ENCODE measurements around the gene TMEM25. TPM values are rescaled to one million over a fixed set of nuclear protein-coding genes. Genes with fewer than 3 reads are reported as not detected.
A peak's percentile ranks its signal among the peaks of the same experiment; 100 is the strongest.

TMEM25 gene
- polyA plus RNA-seq, 1 experiment: 30.2 TPM

GRCh38 chr11:118547132-118547531, 16.1 kb downstream of the TMEM25 start:
- no peak for DNase-seq (ENCODE audit: low read depth)
- Histone ChIP-seq H3K27me3 (ENCODE audit: control insufficient read depth, insufficient read depth, low read length) (no peaks in the 10 kb centered on the region), H3K36me3 (ENCODE audit: control insufficient read depth, insufficient read depth, low read length) (peaks cover 5% of the 10 kb centered on the region), H3K4me3 (ENCODE audit: low read depth, low read length) (no peak overlapping the region)
- ChIA-PET CTCF (no interaction called here), POLR2A (no interaction called here)
- no peak for TF ChIP-seq CTCF (IDR thresholded peaks at IDR 0.05; ENCODE audit: insufficient read depth, low read depth, low read length)

- CTCF ChIA-PET: no interaction called here
- POLR2A ChIA-PET: no interaction called here
These were observed 21.3 kb downstream of the TMEM25 start for GRCh38 chr11:118552341-118552740.

GRCh38 chr11:118560806-118561205, 29.8 kb downstream of the TMEM25 start:
- H3K4me3 ChIP-seq (ENCODE audit: low read depth, low read length): no peak overlapping the region
- no peak for TF ChIP-seq CTCF (IDR thresholded peaks at IDR 0.05; ENCODE audit: insufficient read depth, low read depth, low read length)
- ChIA-PET POLR2A (no interaction called here), CTCF (no interaction called here)
- H3K27me3 ChIP-seq (ENCODE audit: control insufficient read depth, insufficient read depth, low read length): no peaks in the 10 kb centered on the region
- peaks cover 4% of the 10 kb centered on the region; the same call in 1 of the 2 replicates for H3K36me3 ChIP-seq (ENCODE audit: control insufficient read depth, insufficient read depth, low read length)
- DNase-seq (ENCODE audit: low read depth): no peak

More at GRCh38 chr11:118552341-118552740, 21.3 kb downstream of the TMEM25 start:
- Histone ChIP-seq H3K27me3 (ENCODE audit: control insufficient read depth, insufficient read depth, low read length) (no peaks in the 10 kb centered on the region), H3K36me3 (ENCODE audit: control insufficient read depth, insufficient read depth, low read length) (peaks cover 4% of the 10 kb centered on the region), H3K4me3 (ENCODE audit: low read depth, low read length) (no peak overlapping the region)
- TF ChIP-seq CTCF (IDR thresholded peaks at IDR 0.05; ENCODE audit: insufficient read depth, low read depth, low read length): no peak
- DNase-seq (ENCODE audit: low read depth): no peak

- CTCF ChIA-PET: interaction anchor here (0.6 kb wide), 1 partner anchor 155 kb away, joined by 4 read pairs; no protein-coding TSS in a partner anchor
- H3K4me3 ChIP-seq (ENCODE audit: low read depth, low read length): peak overlapping the region; percentile 23
- POLR2A ChIA-PET: no interaction called here
- TF ChIP-seq CTCF (IDR thresholded peaks at IDR 0.05; ENCODE audit: insufficient read depth, low read depth, low read length): no peak
- no peaks in the 10 kb centered on the region for H3K36me3 ChIP-seq (ENCODE audit: control insufficient read depth, insufficient read depth, low read length)
- DNase-seq (ENCODE audit: low read depth): no peak
- H3K27me3 ChIP-seq (ENCODE audit: control insufficient read depth, insufficient read depth, low read length): no peaks in the 10 kb centered on the region
These were observed 34.1 kb downstream of the TMEM25 start for GRCh38 chr11:118565051-118565450.

DNA sequence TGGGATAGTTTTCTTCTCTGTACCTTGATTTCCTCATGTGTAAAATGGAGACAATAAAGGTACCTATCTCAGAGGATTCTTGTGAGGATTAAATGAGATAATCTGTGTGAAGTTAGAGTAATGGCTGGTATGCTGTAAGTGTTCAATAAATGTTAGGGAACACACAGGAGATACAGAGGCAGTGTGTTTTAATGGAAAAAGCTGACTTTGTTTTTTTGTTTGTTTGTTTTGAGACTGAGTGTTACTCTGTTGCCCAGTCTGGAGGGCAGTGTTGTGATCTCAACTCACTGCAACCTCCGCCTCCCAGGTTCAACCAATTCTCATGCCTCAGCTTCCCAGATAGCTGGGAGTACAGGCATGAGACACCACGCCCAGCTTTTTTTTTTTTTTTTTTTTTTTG, 38.7 kb downstream of the TMEM25 start:
- CTCF ChIA-PET: interaction anchor here (1.1 to 1.2 kb wide), 2 partner anchors 47 to 81 kb away, joined by 3 read pairs; no protein-coding TSS in a partner anchor
- DNase-seq (ENCODE audit: low read depth): no peak
- POLR2A ChIA-PET: no interaction called here
- Histone ChIP-seq H3K27me3 (ENCODE audit: control insufficient read depth, insufficient read depth, low read length) (no peaks in the 10 kb centered on the region), H3K36me3 (ENCODE audit: control insufficient read depth, insufficient read depth, low read length) (no peaks in the 10 kb centered on the region), H3K4me3 (ENCODE audit: low read depth, low read length) (no peak overlapping the region)
- no peak for TF ChIP-seq CTCF (IDR thresholded peaks at IDR 0.05; ENCODE audit: insufficient read depth, low read depth, low read length)

All from BJ (cell line).